K562 (cell line): ENCODE data around the gene LMAN2. TPM values are rescaled to one million over a fixed set of nuclear protein-coding genes. Genes with fewer than 3 reads are reported as not detected.

Experiments
- ARID1B ChIP-seq: fragments of 450-650 bp; IDR thresholded peaks from 2 replicates; pipeline ENCODE4 v1.6.1; 2016; ENCODE audit warnings: antibody characterized with exemption, mild to moderate bottlenecking, inconsistent platforms
- HLTF ChIP-seq: fragments of 450-650 bp; IDR thresholded peaks from 2 replicates; pipeline ENCODE4 v1.6.1; 2016
- IRF1 ChIP-seq: sonication (generic); formaldehyde crosslinking; IDR thresholded peaks from 2 replicates; pipeline ENCODE4 v1.8.0; 2022; ENCODE audit warnings: missing genetic modification reagents, mild to moderate bottlenecking, borderline replicate concordance
- MAX ChIP-seq: sonication (generic); formaldehyde crosslinking; IDR thresholded peaks from 2 replicates; pipeline ENCODE4 v1.9.0; 2022; ENCODE audit warnings: mild to moderate bottlenecking, missing genetic modification reagents
- MIER1 ChIP-seq: fragments of 450-650 bp; IDR thresholded peaks from 2 replicates; pipeline ENCODE4 v1.6.1; 2016; ENCODE audit warnings: antibody characterized with exemption, mild to moderate bottlenecking, low read depth
- MYBL2 ChIP-seq, 2 experiments: fragments of 450-650 bp in 1 of 2; sonication (generic) in 1 of 2; formaldehyde crosslinking in 1 of 2; IDR thresholded peaks; 2 replicates each; pipeline versions ENCODE4 v1.6.1 to v1.8.1; 2017 to 2022; ENCODE audit warnings: borderline replicate concordance in 1 of 2, inconsistent platforms in 1 of 2, low read depth in 1 of 2, mild to moderate bottlenecking in 1 of 2, missing genetic modification reagents in 1 of 2, moderate library complexity in 1 of 2
- RBM22 ChIP-seq: fragments of 200-400 bp; formaldehyde crosslinking; IDR thresholded peaks from 2 replicates; pipeline ENCODE4 v1.6.1; 2018; ENCODE audit warnings: low read length, low read depth; ENCODE audit not compliant: poor library complexity, severe bottlenecking
- SAFB ChIP-seq: fragments of 200-400 bp; formaldehyde crosslinking; IDR thresholded peaks from 2 replicates; pipeline ENCODE4 v1.6.1; 2017; ENCODE audit warnings: low read depth, low read length, borderline replicate concordance
- SAP30 ChIP-seq: fragments of 200-600 bp; sonication (generic); IDR thresholded peaks from 2 replicates; pipeline ENCODE4 v1.6.1; 2012; ENCODE audit warnings: borderline replicate concordance, low read depth, mild to moderate bottlenecking, moderate library complexity, low read length, control low read depth, inconsistent platforms; ENCODE audit not compliant: insufficient read depth, poor library complexity, severe bottlenecking
- SNAPC5 ChIP-seq: fragments of 250-450 bp; sonication (Bioruptor Pico); IDR thresholded peaks from 2 replicates; pipeline ENCODE4 v1.8.0; 2021; ENCODE audit warnings: moderate library complexity, mild to moderate bottlenecking, inconsistent platforms
- TARDBP ChIP-seq: fragments of 450-650 bp; IDR thresholded peaks from 2 replicates; pipeline ENCODE4 v1.6.1; 2016
- U2AF1 ChIP-seq: fragments of 200-400 bp; formaldehyde crosslinking; optimal IDR thresholded peaks from 2 replicates; pipeline ENCODE3; 2017; ENCODE audit warnings: mild to moderate bottlenecking, low read depth, low read length, moderate library complexity
- ZNF639 ChIP-seq, 2 experiments: fragments of 200-800 bp in 1 of 2; sonication (Bioruptor generic) in 1 of 2; sonication (generic) in 1 of 2; formaldehyde crosslinking in 1 of 2; IDR thresholded peaks in 1 of 2; conservative IDR thresholded peaks in 1 of 2; 2 replicates each; pipeline versions ENCODE4 v1.5.0 to v1.6.1; 2016 to 2020; ENCODE audit warnings: missing compliant biosample characterization in 1 of 2, missing genetic modification characterization in 1 of 2, missing genetic modification reagents in 1 of 2
- ZNF778 ChIP-seq: fragments of 450-650 bp; formaldehyde crosslinking; IDR thresholded peaks from 2 replicates; pipeline ENCODE4 v1.4.0; 2020; ENCODE audit warnings: mild to moderate bottlenecking, moderate library complexity
- polyA plus RNA-seq, 8 experiments: library from polyadenylated mRNA; depleted of rRNA in 4 of 8; stranded (reverse) in 5 of 8; unstranded in 3 of 8; fragments of >200 nt; fragmentation: Nextera tagmentation in 2 of 8; fragmentation: Illumina TruSeq in 1 of 8; extraction: Ambion mirVana in 2 of 8; extraction: Trizol in 1 of 8; gene quantifications; 2 replicates each; pipeline versions ENCODE4 v1.2.1 to v1.2.3, GENCODE V29; 2011 to 2014; ENCODE audit warnings: inconsistent platforms in 1 of 8, missing spikeins in 1 of 8
- total RNA-seq, 7 experiments: library from RNA; depleted of rRNA in 6 of 7; stranded (reverse); fragments of >200 nt in 6 of 7; fragmentation: Illumina TruSeq in 2 of 7; extraction: Trizol in 2 of 7; gene quantifications; 2 replicates each; pipeline versions ENCODE4 v1.2.1 to v1.2.3, GENCODE V29; 2011 to 2021; ENCODE audit warnings: low replicate concordance in 1 of 7

The LMAN2 gene
- total and polyA plus RNA-seq, 9 of the 15 experiments (the other 6 are each of a cell fraction or from before 2014, with no cell fraction given) = 2.7 to 254 (median 136) TPM

GRCh38 chr5:177367981-177368868 lies 16.8 kb upstream of the LMAN2 start (continued):
- TF ChIP-seq MYBL2 (IDR thresholded peaks at IDR 0.05; ENCODE audit: low read depth) (no peak), MYBL2 (CRISPR knock-in tag; IDR thresholded peaks at IDR 0.05; ENCODE audit: borderline replicate concordance) (no peak), RBM22 (no peak), IRF1 (CRISPR knock-in tag) (no peak), HLTF (no peak), SAP30 (peak; percentile 62), SNAPC5 (CRISPR knock-in tag) (no peak), ARID1B (no peak), MAX (CRISPR knock-in tag) (peak; percentile 81), ZNF639 (CRISPR knock-in tag; conservative IDR thresholded peaks at IDR 0.05 in 1 of 2, IDR thresholded peaks at IDR 0.05 in 1 of 2) (no peak), TARDBP (no peak), U2AF1 (no peak), SAFB (no peak), MIER1 (no peak), ZNF778 (CRISPR knock-in tag) (no peak)
- TF ChIP-seq, all 486 proteins: peak for 12
